Heart right ventricle (tissue), 16 donors: ENCODE results near the gene PSMD11. TPM values are rescaled to one million over a fixed set of nuclear protein-coding genes. Genes with fewer than 3 reads are reported as not detected.

Source experiments
- ATAC-seq, 8 donors: fragments of 200-7000 bp; cut with Tn5 transposase; one replicate each; pipeline ENCODE4 v1.9.1; 2020; ENCODE audit warnings: mild to moderate bottlenecking in 8 of 8, moderate library complexity in 8 of 8, moderate number of reproducible peaks in 1 of 8
- DNase-seq, 2 donors: peaks; one replicate each; pipeline ENCODE4 v3.0.0-alpha.2; 2020
- H3K27ac ChIP-seq, 10 donors: fragments of 200-600 bp; sonication (generic) in 2 of 10; one replicate each; pipeline versions ENCODE4 v1.5.0 to v1.8.0; 2020 to 2022; ENCODE audit warnings: mild to moderate bottlenecking in 3 of 10
- H3K27me3 ChIP-seq, 7 donors: fragments of 200-600 bp; one replicate each; pipeline ENCODE4 v1.8.0; 2021 to 2022; ENCODE audit warnings: mild to moderate bottlenecking in 2 of 7
- H3K36me3 ChIP-seq, 9 donors: fragments of 200-600 bp; sonication (generic) in 1 of 9; one replicate each; pipeline versions ENCODE4 v1.5.0 to v1.8.0; 2020 to 2022; ENCODE audit warnings: mild to moderate bottlenecking in 2 of 9
- H3K4me1 ChIP-seq, 9 donors: fragments of 200-600 bp; sonication (generic) in 1 of 9; one replicate each; pipeline versions ENCODE4 v1.5.0 to v1.8.0; 2020 to 2022; ENCODE audit warnings: mild to moderate bottlenecking in 4 of 9
- H3K4me3 ChIP-seq, 10 donors: fragments of 200-600 bp; sonication (generic) in 2 of 10; one replicate each; pipeline versions ENCODE4 v1.5.0 to v1.8.0; 2020 to 2022; ENCODE audit warnings: mild to moderate bottlenecking in 7 of 10, moderate library complexity in 2 of 10
- H3K9me3 ChIP-seq, 11 donors: fragments of 200-600 bp in 10 of 11; sonication (generic) in 2 of 11; one replicate each; pipeline versions ENCODE4 v1.5.0 to v1.8.0; 2013 to 2022; ENCODE audit warnings: mild to moderate bottlenecking in 2 of 11, control low read depth in 1 of 11, moderate library complexity in 1 of 11
- WGBS, 2 donors: extraction: QIAGEN DNeasy Blood & Tissue Kit; methylation state at CpG; one replicate each; pipeline ENCODE4 v1.1.7; 2013; ENCODE audit warnings: inconsistent platforms in 1 of 2; 5-methylcytosine and 5-hydroxymethylcytosine counted together
- intact Hi-C, 10 donors: fragments of 100-400 bp; cut with DNase I; formaldehyde crosslinking; loops; one replicate each; pipeline versions ENCODE4 v1.11.1 to v1.14.2; 2022
- polyA plus RNA-seq, 2 donors: library from polyadenylated mRNA; stranded (reverse); fragments of 200-250 nt; gene quantifications; one replicate each; pipeline ENCODE4 v1.2.3, GENCODE V29; 2013
- total RNA-seq, 10 donors: library from RNA; stranded (reverse); fragmentation: NEBNext Ultra II Directional in 3 of 10; extraction: Animal tissue kit (Norgen Biotek cat#: 25700) in 3 of 10; gene quantifications; one replicate each; pipeline versions ENCODE4 v1.2.1 to v1.2.4, GENCODE V29; 2021 to 2023
- TF ChIP-seq, protein P1 (sequence below), 9 donors: fragments of 200-600 bp; sonication (generic) in 2 of 9; IDR thresholded peaks; one replicate each; pipeline versions ENCODE4 v1.5.0 to v1.8.0; 2021 to 2022; ENCODE audit warnings: antibody characterized with exemption in 9 of 9, mild to moderate bottlenecking in 5 of 9, moderate library complexity in 1 of 9
- donor health status: Arrhythmogenic right ventricular cardiomyopathy.
- donor health status: ischemic (EF 13 %, LVEDD 7.1; RV severe dilation, severe dysfunction).
- donor health status: healthy with polysubstance abuse.
- donor health status: DM: no; HTN: yes; CAD: no.
- donor health status: DM: no; HTN: no; CAD: no.
- donor health status: ischemic (EF 25% LVEDD 6.9; RV normal size, moderate dysfunction).
- donor health status: ischemic (EF 25% LVEDD 5.7; RV mildly dilated, moderate dysfunction).
- donor health status: healthy.
- donor health status: DM: yes; HTN: yes; CAD: no.
- donor health status: Ischemic cardiomyopathy.
- donor health status: ischemic (EF 35%, LVEDD 5.7; RV mildly dilated, moderate dysfunction).
- donor health status: nonischemic (EF 11% LVEDD 7.7; RV severe dilation, severe dysfunction).
- donor health status: DM: yes; HTN: yes; CAD: no.
- donor health status: PGD.
- donor health status: ischemic (EF 29% LVEDD 5.4; RV normal size, mild dysfunction).
- donor health status: nonischemic (EF 23%, LVEDD 6.1; RV moderate dilation, normal function).

The PSMD11 gene
- total and polyA plus RNA-seq, 12 donors = 41.9 to 102 (median 83.6) TPM

DNA sequence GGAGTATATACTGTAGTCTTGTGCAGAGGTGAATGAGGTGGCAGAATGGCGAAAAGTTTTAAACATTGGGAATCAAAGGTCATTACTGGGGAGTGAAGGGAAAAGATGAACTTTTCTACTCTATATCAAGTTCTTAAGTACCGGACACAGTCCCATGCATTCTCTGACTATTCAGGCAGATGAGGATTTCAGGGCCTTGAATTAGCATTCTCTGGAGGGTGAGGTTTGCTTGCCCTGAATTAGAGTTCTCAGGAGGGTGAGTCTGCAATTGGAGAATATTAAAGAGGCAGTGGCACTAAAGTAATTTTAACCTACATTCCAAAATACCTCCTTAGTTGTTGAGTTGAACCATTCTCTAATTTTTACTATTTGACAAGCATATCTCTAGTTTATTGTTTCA lies 9.1 kb downstream of the PSMD11 start:
- Histone ChIP-seq H3K27ac (no peak overlapping the region), H3K36me3 (peaks cover 0 to 100% (median 75%) of the 10 kb centered on the region in 9 donors), H3K27me3 (no peaks in the 10 kb centered on the region), H3K9me3 (no peaks in the 10 kb centered on the region), H3K4me1 (peaks cover 0 to 11% (median 0%) of the 10 kb centered on the region in 9 donors), H3K4me3 (no peak overlapping the region)
- DNase-seq (no peak), ATAC-seq (no peak)
- intact Hi-C loops = no loop called here
- TF ChIP-seq, protein P1, sequence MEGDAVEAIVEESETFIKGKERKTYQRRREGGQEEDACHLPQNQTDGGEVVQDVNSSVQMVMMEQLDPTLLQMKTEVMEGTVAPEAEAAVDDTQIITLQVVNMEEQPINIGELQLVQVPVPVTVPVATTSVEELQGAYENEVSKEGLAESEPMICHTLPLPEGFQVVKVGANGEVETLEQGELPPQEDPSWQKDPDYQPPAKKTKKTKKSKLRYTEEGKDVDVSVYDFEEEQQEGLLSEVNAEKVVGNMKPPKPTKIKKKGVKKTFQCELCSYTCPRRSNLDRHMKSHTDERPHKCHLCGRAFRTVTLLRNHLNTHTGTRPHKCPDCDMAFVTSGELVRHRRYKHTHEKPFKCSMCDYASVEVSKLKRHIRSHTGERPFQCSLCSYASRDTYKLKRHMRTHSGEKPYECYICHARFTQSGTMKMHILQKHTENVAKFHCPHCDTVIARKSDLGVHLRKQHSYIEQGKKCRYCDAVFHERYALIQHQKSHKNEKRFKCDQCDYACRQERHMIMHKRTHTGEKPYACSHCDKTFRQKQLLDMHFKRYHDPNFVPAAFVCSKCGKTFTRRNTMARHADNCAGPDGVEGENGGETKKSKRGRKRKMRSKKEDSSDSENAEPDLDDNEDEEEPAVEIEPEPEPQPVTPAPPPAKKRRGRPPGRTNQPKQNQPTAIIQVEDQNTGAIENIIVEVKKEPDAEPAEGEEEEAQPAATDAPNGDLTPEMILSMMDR (IDR thresholded peaks at IDR 0.05) = no peak
- WGBS, 2 donors = 95 to 98% methylated on average over 2 of the region's 2 CpGs

DNA sequence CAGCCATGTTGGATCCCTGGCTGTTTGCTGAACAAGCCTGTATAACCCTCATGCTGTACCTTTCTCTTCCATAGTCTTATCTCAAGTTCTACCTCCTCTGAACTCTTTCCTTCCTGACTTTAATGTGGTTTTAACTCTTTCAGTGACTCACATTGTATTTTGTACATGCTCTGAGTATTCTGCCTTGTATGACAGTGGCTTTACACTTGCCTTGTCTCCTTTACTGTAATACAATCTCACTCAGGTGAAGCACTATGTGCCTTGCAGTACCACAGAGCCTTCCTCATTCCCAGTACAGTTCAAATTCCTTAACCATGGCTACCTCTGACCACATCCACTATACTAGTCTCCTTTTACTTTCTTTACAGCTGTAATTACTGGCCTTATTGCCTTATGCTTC lies 14.1 kb downstream of the PSMD11 start:
- peaks cover 0 to 100% (median 75%) of the 10 kb centered on the region in 9 donors for H3K36me3 ChIP-seq
- intact Hi-C loops = no loop called here
- peaks cover 0 to 12% (median 0%) of the 10 kb centered on the region in 9 donors for H3K4me1 ChIP-seq
- no peaks in the 10 kb centered on the region for H3K9me3 ChIP-seq
- no peak overlapping the region for H3K27ac ChIP-seq
- H3K27me3 ChIP-seq = no peaks in the 10 kb centered on the region
- no peak overlapping the region for H3K4me3 ChIP-seq
- DNase-seq = no peak
- peak in 1 of 8 donors; percentile 22 for ATAC-seq
- TF ChIP-seq, protein P1 (IDR thresholded peaks at IDR 0.05) = no peak

DNA sequence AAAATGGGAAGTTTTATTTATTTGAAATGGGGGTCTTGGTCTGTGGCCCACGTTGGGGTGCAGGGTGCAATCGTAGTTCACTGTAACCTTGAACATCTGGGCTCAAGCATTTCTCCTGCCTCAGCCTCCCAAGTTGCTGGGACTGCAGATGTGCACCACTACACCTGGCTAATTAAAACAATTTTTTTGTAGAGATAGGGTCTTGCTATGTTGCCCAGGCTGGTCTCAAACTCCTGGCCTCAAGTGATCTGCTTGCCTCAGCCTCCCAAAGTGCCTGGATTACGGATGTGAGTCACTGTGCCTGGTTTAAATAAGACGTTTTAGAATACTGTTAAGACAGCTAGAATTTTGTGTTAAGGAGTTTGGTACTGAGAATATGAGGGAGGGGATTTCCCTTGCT lies 15.7 kb downstream of the PSMD11 start:
- TF ChIP-seq, protein P1 (IDR thresholded peaks at IDR 0.05) = no peak
- Histone ChIP-seq H3K27me3 (no peaks in the 10 kb centered on the region), H3K36me3 (peaks cover 0 to 100% (median 71%) of the 10 kb centered on the region in 9 donors), H3K27ac (no peak overlapping the region), H3K9me3 (no peaks in the 10 kb centered on the region), H3K4me1 (peaks cover 0 to 11% (median 0%) of the 10 kb centered on the region in 9 donors), H3K4me3 (no peak overlapping the region)
- intact Hi-C loops = loop anchor here in 3 of 10 donors (2.0 to 10.0 kb wide), 3 partner anchors 295 to 297 kb away; no protein-coding TSS in a partner anchor
- 92 to 96% methylated on average over 4 of the region's 4 CpGs for WGBS, 2 donors
- no peak for ATAC-seq
- DNase-seq = no peak

DNA sequence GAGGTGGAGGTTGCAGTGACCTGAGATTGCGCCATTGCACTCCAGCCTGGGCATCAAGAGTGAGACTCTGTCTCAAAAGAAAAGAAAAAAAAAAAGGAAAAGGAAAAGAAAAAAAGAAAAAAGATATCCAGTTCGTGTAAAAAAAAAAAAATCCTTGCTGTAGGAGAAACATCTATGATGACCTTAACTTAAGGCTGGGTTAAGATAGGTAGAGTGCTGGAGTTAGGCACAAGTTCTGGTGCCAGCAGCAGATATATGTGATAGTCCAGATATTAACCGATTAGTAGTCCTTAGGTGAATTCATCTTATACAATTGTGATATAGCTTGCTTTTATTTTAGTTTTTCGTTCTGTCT lies 17.2 kb downstream of the PSMD11 start:
- Histone ChIP-seq H3K4me1 (peaks cover 0 to 11% (median 0%) of the 10 kb centered on the region in 9 donors), H3K27ac (no peak overlapping the region), H3K27me3 (no peaks in the 10 kb centered on the region), H3K4me3 (no peak overlapping the region), H3K36me3 (peaks cover 0 to 100% (median 66%) of the 10 kb centered on the region in 9 donors), H3K9me3 (no peaks in the 10 kb centered on the region)
- TF ChIP-seq, protein P1 (IDR thresholded peaks at IDR 0.05) = no peak
- 67 to 68% methylated on average over 4 of the region's 4 CpGs for WGBS, 2 donors
- peak in 2 of 8 donors; percentile 31 to 44 for ATAC-seq
- intact Hi-C loops = loop anchor here in 3 of 10 donors (2.0 to 10.0 kb wide), 3 partner anchors 293 to 296 kb away; no protein-coding TSS in a partner anchor
- no peak for DNase-seq
